ENCODE data around the gene KLK8.

GRCh38 chr19:50992666-50993035, 8.8 kb downstream of the KLK8 start:
- TF ChIP-seq GATA2 (IDR thresholded peaks at IDR 0.05; ENCODE audit: low read depth, low read length) (no peak), GATA3 (IDR thresholded peaks at IDR 0.05; ENCODE audit: low read depth, low read length) (no peak)

Data from SH-SY5Y (cell line).